Esophagus squamous epithelium (tissue), 4 donors: ENCODE results near the gene ELF2.

ENCODE experiments used
- CTCF ChIP-seq, 6 experiments: fragments of 450-650 bp in 4 of 6; fragments of 200-600 bp in 2 of 6; sonication (generic) in 2 of 6; IDR thresholded peaks; one replicate each; pipeline ENCODE4 v1.5.1; 2016 to 2019; ENCODE audit warnings: antibody characterized with exemption in 6 of 6, mild to moderate bottlenecking in 4 of 6, moderate library complexity in 4 of 6
- POLR2A ChIP-seq, 4 donors: fragments of 450-650 bp; IDR thresholded peaks; one replicate each; pipeline ENCODE4 v1.6.1; 2017; ENCODE audit warnings: antibody characterized with exemption in 4 of 4, mild to moderate bottlenecking in 4 of 4, moderate library complexity in 3 of 4

GRCh38 chr4:139007640-139008039, 169.4 kb downstream of the ELF2 start:
- TF ChIP-seq CTCF (IDR thresholded peaks at IDR 0.05): no peak
- no peak for TF ChIP-seq POLR2A (IDR thresholded peaks at IDR 0.05)
